ENCODE data around the gene TAF10. TPM values are rescaled to one million over a fixed set of nuclear protein-coding genes. Genes with fewer than 3 reads are reported as not detected.

TAF10 gene
- total and polyA plus RNA-seq, 9 donors, result 40.0 to 183 (median 76.8) TPM

- Histone ChIP-seq H3K27ac (no peak overlapping the region), H3K4me3 (no peak overlapping the region), H3K27me3 (no peaks in the 10 kb centered on the region), H3K4me1 (ENCODE audit: insufficient read depth) (no peaks in the 10 kb centered on the region), H3K9me3 (no peaks in the 10 kb centered on the region), H3K36me3 (no peaks in the 10 kb centered on the region)
- no peak for TF ChIP-seq POLR2A (IDR thresholded peaks at IDR 0.05)
- no peak for TF ChIP-seq EP300 (IDR thresholded peaks at IDR 0.05)
- TF ChIP-seq CTCF (IDR thresholded peaks at IDR 0.05), result no peak
- no peak for DNase-seq
- 88 to 91% (median 90%) methylated on average over 16 to 17 of the region's 17 CpGs for WGBS, 3 donors
- intact Hi-C loops (cut with DNase I), result no loop called here
Observed at GRCh38 chr11:6625832-6626420, 13.9 kb upstream of the TAF10 start.

- Histone ChIP-seq H3K27me3 (no peaks in the 10 kb centered on the region), H3K4me1 (ENCODE audit: insufficient read depth) (no peaks in the 10 kb centered on the region), H3K4me3 (no peak overlapping the region), H3K9me3 (no peaks in the 10 kb centered on the region), H3K27ac (no peak overlapping the region), H3K36me3 (no peaks in the 10 kb centered on the region)
- TF ChIP-seq EP300 (IDR thresholded peaks at IDR 0.05) (no peak), CTCF (IDR thresholded peaks at IDR 0.05) (no peak), POLR2A (IDR thresholded peaks at IDR 0.05) (no peak)
- no peak for DNase-seq
- intact Hi-C loops (cut with DNase I), result no loop called here
- 83 to 92% (median 92%) methylated on average over 11 to 12 of the region's 12 CpGs for WGBS, 3 donors
Observed at GRCh38 chr11:6625156-6625831, 13.3 kb upstream of the TAF10 start.

GRCh38 chr11:6623391-6624363 is 11.7 kb upstream of the TAF10 start:
- intact Hi-C loops (cut with DNase I), result no loop called here
- no peak overlapping the region for H3K27ac ChIP-seq
- no peak for TF ChIP-seq EP300 (IDR thresholded peaks at IDR 0.05)
- no peak for TF ChIP-seq CTCF (IDR thresholded peaks at IDR 0.05)
- no peak for TF ChIP-seq POLR2A (IDR thresholded peaks at IDR 0.05)
- 80 to 84% (median 80%) methylated on average over 27 to 31 of the region's 31 CpGs for WGBS, 3 donors
- DNase-seq, result no peak
- H3K9me3 ChIP-seq, result no peaks in the 10 kb centered on the region
- H3K27me3 ChIP-seq, result no peaks in the 10 kb centered on the region
- H3K36me3 ChIP-seq, result no peaks in the 10 kb centered on the region
- H3K4me3 ChIP-seq, result no peak overlapping the region
- H3K4me1 ChIP-seq (ENCODE audit: insufficient read depth), result no peaks in the 10 kb centered on the region
